Natural killer cell (primary cell): ENCODE measurements around the gene DPEP2. TPM values are rescaled to one million over a fixed set of nuclear protein-coding genes. Genes with fewer than 3 reads are reported as not detected.

Experiments
- ATAC-seq, 3 donors: fragments of 150-1000 bp in 2 of 3; fragments of 200-7000 bp in 1 of 3; cut with Tn5 transposase; 1 replicate in 1 of 3; 2 replicates in 2 of 3; pipeline ENCODE4 v1.10.0; 2021; ENCODE audit warnings: mild to moderate bottlenecking in 2 of 3, moderate library complexity in 2 of 3
- DNase-seq, 2 donors: peaks; one replicate each; pipeline versions ENCODE4 v3.0.0 to v3.0.0-alpha.2; 2013 to 2021; ENCODE audit warnings: mixed read lengths in 1 of 2
- H3K27ac ChIP-seq: one replicate; pipeline ENCODE4 v1.5.1; 2013; ENCODE audit warnings: mild to moderate bottlenecking, low read length
- H3K27me3 ChIP-seq: one replicate; pipeline ENCODE4 v1.6.1; 2013; ENCODE audit warnings: low read length; ENCODE audit not compliant: control insufficient read depth, insufficient read depth
- H3K36me3 ChIP-seq: one replicate; pipeline ENCODE4 v1.6.1; 2013; ENCODE audit warnings: low read length; ENCODE audit not compliant: control insufficient read depth, insufficient read depth
- H3K4me1 ChIP-seq: one replicate; pipeline ENCODE4 v1.6.1; 2013; ENCODE audit warnings: low read length; ENCODE audit not compliant: control insufficient read depth, insufficient read depth
- H3K4me3 ChIP-seq: one replicate; pipeline ENCODE4 v1.5.1; 2013; ENCODE audit warnings: low read length
- H3K9me3 ChIP-seq: one replicate; pipeline ENCODE4 v1.6.1; 2013; ENCODE audit warnings: low read length; ENCODE audit not compliant: control insufficient read depth, insufficient read depth
- H3K27ac Mint-ChIP-seq, 2 donors: one replicate each; pipeline ENCODE4 v1.8.0; 2022; ENCODE audit warnings: mild to moderate bottlenecking in 2 of 2, mixed read lengths in 2 of 2, moderate library complexity in 1 of 2
- H3K27me3 Mint-ChIP-seq, 2 donors: one replicate each; pipeline ENCODE4 v1.8.0; 2022; ENCODE audit warnings: low read depth in 2 of 2, mixed read lengths in 2 of 2
- H3K36me3 Mint-ChIP-seq: one replicate; pipeline ENCODE4 v1.8.0; 2022; ENCODE audit warnings: mixed read lengths
- H3K4me1 Mint-ChIP-seq, 2 donors: one replicate each; pipeline ENCODE4 v1.8.0; 2022; ENCODE audit warnings: mixed read lengths in 2 of 2
- H3K4me3 Mint-ChIP-seq: one replicate; pipeline ENCODE4 v1.8.0; 2022; ENCODE audit warnings: mild to moderate bottlenecking, moderate library complexity, mixed read lengths
- H3K9me3 Mint-ChIP-seq, 2 donors: one replicate each; pipeline ENCODE4 v1.8.0; 2022; ENCODE audit warnings: mixed read lengths in 2 of 2
- CTCF ChIP-seq: fragments of 200-600 bp; IDR thresholded peaks from one replicate; pipeline ENCODE4 v1.8.0; 2022; ENCODE audit warnings: antibody characterized with exemption
- WGBS: methylation state at CpG from one replicate; pipeline ENCODE4 v1.1.7; 2013; ENCODE audit warnings: missing lambda C conversion rate; ENCODE audit not compliant: insufficient coverage; 5-methylcytosine and 5-hydroxymethylcytosine counted together
- intact Hi-C: fragments of 100-400 bp; cut with micrococcal nuclease; formaldehyde crosslinking; loops from one replicate; pipeline ENCODE4 v1.14.2; 2022
- total RNA-seq, 4 donors: library from RNA; stranded (reverse); fragments of 120-200 nt in 1 of 4; gene quantifications; one replicate each; pipeline versions ENCODE4 v1.2.3 to v1.2.4, GENCODE V29; 2013 to 2022

The DPEP2 gene
- total RNA-seq, 3 donors from 2014 or later (not counting 1 experiment from before 2014, with no cell fraction given), result 47.2 to 64.1 (median 61.8) TPM

GRCh38 chr16:67987460-67988160, 11.7 kb downstream of the DPEP2 start:
- intact Hi-C loops, result no loop called here
- H3K4me1 Mint-ChIP-seq, result peaks cover 25 to 38% of the 10 kb centered on the region in 2 donors
- Histone ChIP-seq H3K27ac (no peak overlapping the region), H3K4me3 (no peak overlapping the region), H3K36me3 (peaks cover 9% of the 10 kb centered on the region), H3K9me3 (no peaks in the 10 kb centered on the region), H3K4me1 (peaks cover 56% of the 10 kb centered on the region), H3K27me3 (no peaks in the 10 kb centered on the region)
- no peaks in the 10 kb centered on the region for H3K9me3 Mint-ChIP-seq
- DNase-seq, result no peak
- WGBS, result 88% methylated on average over 11 of the region's 11 CpGs
- ATAC-seq, result no peak
- H3K36me3 Mint-ChIP-seq, result no peaks in the 10 kb centered on the region
- peak overlapping the region; percentile 37 to 56 for H3K27ac Mint-ChIP-seq
- no peak overlapping the region for H3K4me3 Mint-ChIP-seq
- TF ChIP-seq CTCF, result no peak
- no peaks in the 10 kb centered on the region for H3K27me3 Mint-ChIP-seq

GRCh38 chr16:67986949-67987348, 12.3 kb downstream of the DPEP2 start:
- ATAC-seq (no peak), DNase-seq (no peak)
- H3K36me3 ChIP-seq, result peaks cover 9% of the 10 kb centered on the region
- H3K27me3 ChIP-seq, result no peaks in the 10 kb centered on the region
- Mint-ChIP-seq H3K27ac (no peak overlapping the region), H3K4me3 (no peak overlapping the region), H3K27me3 (no peaks in the 10 kb centered on the region), H3K9me3 (no peaks in the 10 kb centered on the region), H3K4me1 (peaks cover 25 to 33% of the 10 kb centered on the region in 2 donors), H3K36me3 (no peaks in the 10 kb centered on the region)
- H3K27ac ChIP-seq, result no peak overlapping the region
- intact Hi-C loops, result no loop called here
- peaks cover 49% of the 10 kb centered on the region for H3K4me1 ChIP-seq
- no peaks in the 10 kb centered on the region for H3K9me3 ChIP-seq
- no peak overlapping the region for H3K4me3 ChIP-seq
- WGBS, result 93% methylated on average over 4 of the region's 5 CpGs
- no peak for TF ChIP-seq CTCF

- no peaks in the 10 kb centered on the region for H3K9me3 Mint-ChIP-seq
- H3K4me1 Mint-ChIP-seq, result peaks cover 16% of the 10 kb centered on the region in 2 donors
- no peaks in the 10 kb centered on the region for H3K9me3 ChIP-seq
- H3K4me3 ChIP-seq, result no peak overlapping the region
- H3K27ac Mint-ChIP-seq, result peak overlapping the region in 1 of 2 donors; percentile 90
- 97% methylated on average over 44 of the region's 49 CpGs for WGBS
- peaks cover 32% of the 10 kb centered on the region for H3K4me1 ChIP-seq
- no peaks in the 10 kb centered on the region for H3K27me3 ChIP-seq
- no peak overlapping the region for H3K4me3 Mint-ChIP-seq
- ATAC-seq (no peak), DNase-seq (no peak)
- no peaks in the 10 kb centered on the region for H3K27me3 Mint-ChIP-seq
- intact Hi-C loops, result no loop called here
- H3K36me3 Mint-ChIP-seq, result no peaks in the 10 kb centered on the region
- H3K36me3 ChIP-seq, result no peaks in the 10 kb centered on the region
- no peak overlapping the region for H3K27ac ChIP-seq
- TF ChIP-seq CTCF, result no peak
Observed at GRCh38 chr16:67982011-67982696, 17.1 kb downstream of the DPEP2 start.
